ENCODE measurements around the gene HOXC6.

HOXC6 gene

GRCh38 chr12:54020591-54021405, 7.4 kb upstream of the HOXC6 start:
- DNase-seq (ENCODE audit: low read depth), result no peak
- H3K36me3 ChIP-seq (ENCODE audit: control insufficient read depth, insufficient read depth, low read length, severe bottlenecking), result no peaks in the 10 kb centered on the region
- peaks cover 59% of the 10 kb centered on the region for H3K4me1 ChIP-seq (ENCODE audit: control insufficient read depth, insufficient read depth, low read length)
- peak overlapping the region; percentile 99 for H3K9ac ChIP-seq (ENCODE audit: low read length)
- H3K4me3 ChIP-seq (ENCODE audit: low read length), result peak overlapping the region; percentile 82
- H3K9me3 ChIP-seq (ENCODE audit: control insufficient read depth, low read length), result no peaks in the 10 kb centered on the region
- H3K27me3 ChIP-seq (replicated peaks; ENCODE audit: control insufficient read depth, insufficient read depth, low read length), result no peaks in the 10 kb centered on the region

DNA sequence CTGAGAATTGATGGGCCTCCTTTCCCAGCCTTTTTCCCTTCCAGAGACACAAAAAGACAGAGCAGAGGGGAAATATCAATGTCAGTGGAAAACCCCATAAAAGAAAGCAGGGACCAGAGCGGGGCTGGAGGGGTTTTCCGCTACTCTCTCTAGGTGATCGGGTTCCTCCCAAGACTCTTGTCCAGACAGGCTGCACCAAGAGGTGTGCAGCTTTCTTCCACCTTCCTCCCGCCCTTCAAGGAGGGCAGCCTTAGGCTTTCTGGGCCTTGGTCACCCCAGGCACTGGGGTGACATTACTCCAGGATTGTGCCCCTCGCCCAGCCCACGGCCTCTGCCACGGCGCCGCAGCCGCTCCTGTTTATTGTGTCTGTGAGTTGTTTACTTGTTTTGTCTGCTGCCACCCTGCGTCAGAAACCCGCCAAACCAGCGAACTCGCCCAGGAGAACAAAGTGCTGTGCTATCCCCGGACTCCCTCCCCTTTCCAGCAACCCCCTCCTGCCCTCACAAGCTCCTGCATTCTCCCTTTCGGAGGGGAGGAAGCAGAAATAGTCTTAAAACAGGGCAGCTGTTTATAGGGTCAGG, 6.7 kb upstream of the HOXC6 start:
- H3K36me3 ChIP-seq (ENCODE audit: control insufficient read depth, insufficient read depth, low read length, severe bottlenecking), result no peaks in the 10 kb centered on the region
- H3K27me3 ChIP-seq (replicated peaks; ENCODE audit: control insufficient read depth, insufficient read depth, low read length), result no peaks in the 10 kb centered on the region
- DNase-seq (ENCODE audit: low read depth), result peak; percentile 20
- peaks cover 62% of the 10 kb centered on the region for H3K4me1 ChIP-seq (ENCODE audit: control insufficient read depth, insufficient read depth, low read length)
- peak overlapping the region; percentile 99 for H3K9ac ChIP-seq (ENCODE audit: low read length)
- H3K4me3 ChIP-seq (ENCODE audit: low read length), result peak overlapping the region; percentile 82
- no peaks in the 10 kb centered on the region for H3K9me3 ChIP-seq (ENCODE audit: control insufficient read depth, low read length)

- Histone ChIP-seq H3K27me3 (replicated peaks; ENCODE audit: control insufficient read depth, insufficient read depth, low read length) (no peaks in the 10 kb centered on the region), H3K9me3 (ENCODE audit: control insufficient read depth, low read length) (no peaks in the 10 kb centered on the region), H3K4me1 (ENCODE audit: control insufficient read depth, insufficient read depth, low read length) (peaks cover 77% of the 10 kb centered on the region), H3K9ac (ENCODE audit: low read length) (peak overlapping the region; percentile 99), H3K4me3 (ENCODE audit: low read length) (peak overlapping the region; percentile 82), H3K36me3 (ENCODE audit: control insufficient read depth, insufficient read depth, low read length, severe bottlenecking) (no peaks in the 10 kb centered on the region)
- no peak for DNase-seq (ENCODE audit: low read depth)
Measured at GRCh38 chr12:54022960-54023884, 5.0 kb upstream of the HOXC6 start.

- Histone ChIP-seq H3K9me3 (ENCODE audit: control insufficient read depth, low read length) (no peaks in the 10 kb centered on the region), H3K27me3 (replicated peaks; ENCODE audit: control insufficient read depth, insufficient read depth, low read length) (no peaks in the 10 kb centered on the region), H3K9ac (ENCODE audit: low read length) (peak overlapping the region; percentile 99), H3K36me3 (ENCODE audit: control insufficient read depth, insufficient read depth, low read length, severe bottlenecking) (peaks cover 5% of the 10 kb centered on the region), H3K4me1 (ENCODE audit: control insufficient read depth, insufficient read depth, low read length) (peaks cover 77% of the 10 kb centered on the region), H3K4me3 (ENCODE audit: low read length) (peak overlapping the region; percentile 82)
- DNase-seq (ENCODE audit: low read depth), result no peak
Measured at GRCh38 chr12:54024127-54024526, 4.1 kb upstream of the HOXC6 start.

DNA sequence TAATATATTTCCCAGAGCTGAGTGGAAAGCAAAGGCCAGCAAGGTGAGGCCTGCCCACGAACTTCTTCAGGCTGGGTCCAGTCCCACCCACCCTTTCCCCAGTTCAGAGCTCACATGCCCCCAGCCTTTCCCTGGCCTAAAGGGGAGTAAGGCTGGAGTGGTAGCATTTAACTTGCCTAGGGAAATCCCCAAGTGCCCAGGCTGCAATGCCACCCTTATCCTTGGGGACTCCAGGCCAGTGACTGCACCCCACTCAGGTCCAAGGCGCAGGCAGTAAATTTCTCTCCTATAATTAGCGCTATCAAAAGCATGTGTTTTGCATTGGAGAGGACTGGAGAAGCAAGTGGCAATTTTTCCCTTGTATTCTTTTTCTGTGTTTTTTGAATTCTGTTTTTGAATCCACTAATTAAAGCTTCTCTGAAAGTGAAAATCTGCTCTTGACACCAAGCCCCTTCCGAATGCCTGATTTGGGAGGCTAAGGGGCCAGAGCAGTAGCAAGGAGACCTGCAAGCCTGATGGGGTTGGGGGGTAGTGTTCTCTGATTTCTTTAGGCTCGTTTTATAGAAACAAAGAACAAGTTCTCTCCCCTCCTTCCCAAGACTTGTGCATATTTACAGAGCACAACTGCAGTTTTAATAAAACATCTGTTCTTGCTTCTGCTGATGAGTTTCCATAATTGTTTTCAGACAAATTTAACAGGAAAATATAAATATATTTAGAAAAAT, 3.5 kb upstream of the HOXC6 start:
- H3K27me3 ChIP-seq (replicated peaks; ENCODE audit: control insufficient read depth, insufficient read depth, low read length), result no peaks in the 10 kb centered on the region
- H3K4me3 ChIP-seq (ENCODE audit: low read length), result peak overlapping the region; percentile 82
- peaks cover 78% of the 10 kb centered on the region for H3K4me1 ChIP-seq (ENCODE audit: control insufficient read depth, insufficient read depth, low read length)
- peak overlapping the region; percentile 99 for H3K9ac ChIP-seq (ENCODE audit: low read length)
- H3K9me3 ChIP-seq (ENCODE audit: control insufficient read depth, low read length), result no peaks in the 10 kb centered on the region
- H3K36me3 ChIP-seq (ENCODE audit: control insufficient read depth, insufficient read depth, low read length, severe bottlenecking), result peaks cover 7% of the 10 kb centered on the region
- no peak for DNase-seq (ENCODE audit: low read depth)

DNA sequence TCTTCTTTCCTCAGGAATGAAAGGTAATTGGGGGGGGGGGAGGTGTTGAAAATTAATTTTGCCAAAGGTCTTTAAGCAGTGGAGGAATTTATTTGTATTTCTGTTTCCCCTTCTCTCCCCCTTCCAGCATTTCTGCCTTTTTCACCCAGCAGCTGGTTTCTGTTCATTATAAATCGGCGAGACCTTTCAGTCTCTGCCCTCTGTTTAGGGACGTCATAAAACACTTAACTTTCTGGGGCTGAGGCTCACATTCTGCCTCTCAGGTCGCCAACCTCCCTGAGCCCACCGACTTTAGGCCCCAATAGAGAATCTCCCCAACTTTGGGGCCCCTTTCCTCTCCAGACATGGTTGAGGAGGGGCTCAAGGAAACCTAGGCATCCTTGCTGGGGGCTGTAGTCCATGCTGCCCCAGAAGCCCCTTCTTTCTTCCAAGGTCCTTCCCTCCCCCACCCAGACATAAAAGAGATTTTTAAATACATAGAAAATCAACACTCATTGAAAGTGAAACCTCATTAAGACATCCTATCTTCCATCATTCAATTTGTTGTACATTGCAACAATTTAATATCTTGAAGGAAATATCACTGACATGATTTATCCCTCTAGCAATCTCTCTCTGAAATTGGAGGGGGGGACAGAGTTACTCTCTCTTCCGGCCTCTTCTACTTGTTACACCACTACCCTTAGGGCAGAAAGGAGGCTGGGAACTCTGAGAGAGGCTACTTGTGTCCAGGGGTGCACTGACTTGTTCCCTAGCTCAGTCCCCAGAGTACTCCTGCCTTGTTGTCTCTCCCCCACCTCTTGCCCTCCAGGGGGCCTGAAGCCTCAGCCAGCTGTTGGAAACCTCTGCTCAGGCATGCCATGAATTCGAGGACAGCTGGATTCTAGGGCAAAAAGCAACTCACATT, 2.5 kb upstream of the HOXC6 start:
- peaks cover 72% of the 10 kb centered on the region for H3K4me1 ChIP-seq (ENCODE audit: control insufficient read depth, insufficient read depth, low read length)
- H3K9ac ChIP-seq (ENCODE audit: low read length), result peak overlapping the region; percentile 99
- H3K36me3 ChIP-seq (ENCODE audit: control insufficient read depth, insufficient read depth, low read length, severe bottlenecking), result peaks cover 10% of the 10 kb centered on the region
- no peaks in the 10 kb centered on the region for H3K9me3 ChIP-seq (ENCODE audit: control insufficient read depth, low read length)
- DNase-seq (ENCODE audit: low read depth), result no peak
- peak overlapping the region; percentile 82 for H3K4me3 ChIP-seq (ENCODE audit: low read length)
- no peaks in the 10 kb centered on the region for H3K27me3 ChIP-seq (replicated peaks; ENCODE audit: control insufficient read depth, insufficient read depth, low read length)

GRCh38 chr12:54026640-54027441, 1.4 kb upstream of the HOXC6 start:
- H3K27me3 ChIP-seq (replicated peaks; ENCODE audit: control insufficient read depth, insufficient read depth, low read length), result no peaks in the 10 kb centered on the region

DNA sequence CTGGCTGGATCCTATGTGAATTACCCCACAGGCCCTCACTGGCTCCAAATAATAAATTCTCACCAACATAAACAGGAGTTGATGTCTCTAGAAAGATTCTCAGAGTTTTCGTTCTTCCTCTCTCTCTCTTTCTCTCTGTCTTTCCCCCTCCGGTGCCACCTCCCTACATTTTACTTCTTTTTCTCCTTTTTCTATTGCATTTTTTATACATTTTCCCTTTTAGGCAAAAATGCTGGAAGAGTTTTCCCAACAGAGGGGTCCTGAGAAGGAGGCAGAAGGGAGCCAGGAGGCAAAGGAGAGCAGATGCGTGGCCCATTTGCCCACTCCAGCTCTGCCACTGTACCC, 826 bp upstream of the HOXC6 start:
- peaks cover 72% of the 10 kb centered on the region for H3K4me1 ChIP-seq (ENCODE audit: control insufficient read depth, insufficient read depth, low read length)
- no peaks in the 10 kb centered on the region for H3K27me3 ChIP-seq (replicated peaks; ENCODE audit: control insufficient read depth, insufficient read depth, low read length)
- no peak for DNase-seq (ENCODE audit: low read depth)

More at GRCh38 chr12:54026640-54027441, 1.4 kb upstream of the HOXC6 start:
- Histone ChIP-seq H3K36me3 (ENCODE audit: control insufficient read depth, insufficient read depth, low read length, severe bottlenecking) (peaks cover 10% of the 10 kb centered on the region), H3K9me3 (ENCODE audit: control insufficient read depth, low read length) (no peaks in the 10 kb centered on the region), H3K4me1 (ENCODE audit: control insufficient read depth, insufficient read depth, low read length) (peaks cover 72% of the 10 kb centered on the region), H3K9ac (ENCODE audit: low read length) (peak overlapping the region; percentile 99), H3K4me3 (ENCODE audit: low read length) (peak overlapping the region; percentile 82)
- DNase-seq (ENCODE audit: low read depth), result no peak

GRCh38 chr12:54029529-54030441, 1.5 kb downstream of the HOXC6 start:
- no peaks in the 10 kb centered on the region for H3K9me3 ChIP-seq (ENCODE audit: control insufficient read depth, low read length)
- H3K4me1 ChIP-seq (ENCODE audit: control insufficient read depth, insufficient read depth, low read length), result peaks cover 55% of the 10 kb centered on the region
- H3K36me3 ChIP-seq (ENCODE audit: control insufficient read depth, insufficient read depth, low read length, severe bottlenecking), result peaks cover 10% of the 10 kb centered on the region
- DNase-seq (ENCODE audit: low read depth), result no peak
- H3K4me3 ChIP-seq (ENCODE audit: low read length), result peak overlapping the region; percentile 83
- peak overlapping the region; percentile 99 for H3K9ac ChIP-seq (ENCODE audit: low read length)
- no peaks in the 10 kb centered on the region for H3K27me3 ChIP-seq (replicated peaks; ENCODE audit: control insufficient read depth, insufficient read depth, low read length)

More for the DNA sequence above, 826 bp upstream of the HOXC6 start:
- Histone ChIP-seq H3K36me3 (ENCODE audit: control insufficient read depth, insufficient read depth, low read length, severe bottlenecking) (peaks cover 10% of the 10 kb centered on the region), H3K4me3 (ENCODE audit: low read length) (peak overlapping the region; percentile 82), H3K9ac (ENCODE audit: low read length) (peak overlapping the region; percentile 99), H3K9me3 (ENCODE audit: control insufficient read depth, low read length) (no peaks in the 10 kb centered on the region)
